Renal pelvis (tissue), 4 donors: ENCODE data around the gene MAN2A2. TPM values are rescaled to one million over a fixed set of nuclear protein-coding genes. Genes with fewer than 3 reads are reported as not detected.
"Not testable (repeated sequence)": the region's sequence is repeated elsewhere in the genome, so short reads cannot be mapped to it uniquely, and the experiment has no call there.

Source experiments
- DNase-seq: peaks from one replicate; pipeline ENCODE4 v3.0.0-alpha.2; 2013
- polyA plus RNA-seq, 3 donors: library from polyadenylated mRNA; unstranded; fragments of 120-200 nt; gene quantifications; one replicate each; pipeline ENCODE4 v1.2.1, GENCODE V29; 2013; ENCODE audit not compliant: insufficient read length in 3 of 3

Gene MAN2A2
- polyA plus RNA-seq, 3 donors = 46.5 to 66.1 (median 60.6) TPM

GRCh38 chr15:90870354-90871138 lies 32.6 kb upstream of the MAN2A2 start:
- no peak for DNase-seq

- no peak for DNase-seq
Measured at GRCh38 chr15:90871139-90871715, 31.9 kb upstream of the MAN2A2 start.

GRCh38 chr15:90871716-90872485 lies 31.2 kb upstream of the MAN2A2 start:
- DNase-seq = no peak

GRCh38 chr15:90872486-90873184 lies 30.5 kb upstream of the MAN2A2 start:
- no peak for DNase-seq

- no peak for DNase-seq
Measured at GRCh38 chr15:90873488-90873997, 29.6 kb upstream of the MAN2A2 start.

GRCh38 chr15:90873998-90874605 lies 29.0 kb upstream of the MAN2A2 start:
- no peak for DNase-seq

- DNase-seq = not testable (repeated sequence)
Measured at GRCh38 chr15:90874986-90875385, 28.1 kb upstream of the MAN2A2 start.

GRCh38 chr15:90875549-90875981 lies 27.5 kb upstream of the MAN2A2 start:
- DNase-seq = no peak

- no peak for DNase-seq
Measured at GRCh38 chr15:90876046-90876445, 27.1 kb upstream of the MAN2A2 start.

GRCh38 chr15:90876512-90877170 lies 26.5 kb upstream of the MAN2A2 start:
- DNase-seq = no peak

GRCh38 chr15:90877315-90877714 lies 25.8 kb upstream of the MAN2A2 start:
- DNase-seq = no peak

GRCh38 chr15:90877996-90878395 lies 25.1 kb upstream of the MAN2A2 start:
- DNase-seq = no peak

GRCh38 chr15:90878660-90879059 lies 24.4 kb upstream of the MAN2A2 start:
- no peak for DNase-seq

GRCh38 chr15:90879730-90880366 lies 23.3 kb upstream of the MAN2A2 start:
- DNase-seq = no peak

- DNase-seq = no peak
Measured at GRCh38 chr15:90880381-90881145, 22.5 kb upstream of the MAN2A2 start.

- no peak for DNase-seq
Measured at GRCh38 chr15:90881181-90881977, 21.7 kb upstream of the MAN2A2 start.

- DNase-seq = no peak
Measured at GRCh38 chr15:90881978-90882721, 21.0 kb upstream of the MAN2A2 start.
